Right forelimb (tissue), 1 donor: ENCODE results near the gene HIF1AN.
A peak's percentile ranks its signal among the peaks of the same experiment; 100 is the strongest.

Experiments
- DNase-seq: peaks from one replicate; pipeline ENCODE4 v3.0.0-alpha.2; 2018

Gene HIF1AN

GRCh38 chr10:100535715-100536353, at the start of gene HIF1AN:
HIF1AN (plus strand) TSS chr10:100535943; CDS start chr10:100535959, 16 bp downstream.
- peak; percentile 87 for DNase-seq

- DNase-seq: no peak
These were observed 48.2 kb upstream of the HIF1AN start for GRCh38 chr10:100487529-100487928.

- DNase-seq: no peak
These were observed 46.3 kb upstream of the HIF1AN start for GRCh38 chr10:100489396-100489795.

- DNase-seq: no peak
These were observed 45.2 kb upstream of the HIF1AN start for GRCh38 chr10:100490531-100490930.

- no peak for DNase-seq
These were observed 39.2 kb upstream of the HIF1AN start for GRCh38 chr10:100496567-100496966.

GRCh38 chr10:100498059-100498458, 37.7 kb upstream of the HIF1AN start:
- DNase-seq: no peak

- DNase-seq: no peak
These were observed 34.3 kb upstream of the HIF1AN start for GRCh38 chr10:100501423-100501822.

- DNase-seq: no peak
These were observed 32.7 kb upstream of the HIF1AN start for GRCh38 chr10:100502926-100503494.

GRCh38 chr10:100504096-100504495, 31.6 kb upstream of the HIF1AN start:
- no peak for DNase-seq

- DNase-seq: no peak
These were observed 30.6 kb upstream of the HIF1AN start for GRCh38 chr10:100505164-100505563.

GRCh38 chr10:100506596-100507356, 29.0 kb upstream of the HIF1AN start:
- no peak for DNase-seq

- no peak for DNase-seq
These were observed 28.4 kb upstream of the HIF1AN start for GRCh38 chr10:100507357-100507732.

- no peak for DNase-seq
These were observed 27.5 kb upstream of the HIF1AN start for GRCh38 chr10:100508266-100508665.

GRCh38 chr10:100508691-100509150, 27.0 kb upstream of the HIF1AN start:
- DNase-seq: no peak

GRCh38 chr10:100509241-100509840, 26.4 kb upstream of the HIF1AN start:
- DNase-seq: no peak

- no peak for DNase-seq
These were observed 25.0 kb upstream of the HIF1AN start for GRCh38 chr10:100510533-100511308.

- no peak for DNase-seq
These were observed 20.1 kb upstream of the HIF1AN start for GRCh38 chr10:100515612-100516011.

GRCh38 chr10:100516847-100517246, 18.9 kb upstream of the HIF1AN start:
- DNase-seq: no peak

GRCh38 chr10:100518761-100519241, 16.9 kb upstream of the HIF1AN start:
- peak; percentile 71 for DNase-seq

GRCh38 chr10:100519311-100520051, 16.3 kb upstream of the HIF1AN start, which contains the start of gene SEC31B:
SEC31B (minus strand) TSS chr10:100519861; CDS start chr10:100516952, 2,909 bp downstream.
- peak; percentile 57 for DNase-seq

- DNase-seq: no peak
These were observed 14.9 kb upstream of the HIF1AN start for GRCh38 chr10:100520811-100521210.
